MCF 10A (cell line): ENCODE measurements around the gene KIAA1614. TPM values are rescaled to one million over a fixed set of nuclear protein-coding genes. Genes with fewer than 3 reads are reported as not detected.

Source experiments
- BruUV-seq: library from RNA; stranded (reverse); fragments of 400-500 nt; replicated peaks from 2 replicates; lab custom pipeline; 2021; lab: Mats Ljungman, UMichigan
- CTCF ChIA-PET: fragments of 300-600 bp; sonication (Branson Sonifier 250); formaldehyde crosslinking; extraction: SDS; loops from one replicate; lab custom pipeline; 2021; ENCODE audit warnings: antibody characterized with exemption, inconsistent platforms; lab: Yijun Ruan, JAX
- POLR2A ChIA-PET: fragments of 300-600, 350-650 bp; sonication (Branson Sonifier 250); formaldehyde crosslinking; extraction: SDS; loops from one replicate; lab custom pipeline; 2020; ENCODE audit warnings: antibody characterized with exemption, inconsistent platforms; lab: Yijun Ruan, JAX
- DNase-seq: peaks from one replicate; pipeline ENCODE4 v3.0.0-alpha.2; 2018; ENCODE audit not compliant: unreplicated experiment
- H3K27ac Mint-ChIP-seq: one replicate; pipeline ENCODE4 v1.8.0; 2022; ENCODE audit warnings: mild to moderate bottlenecking, low read depth, mixed read lengths; ENCODE audit not compliant: unreplicated experiment
- H3K27me3 Mint-ChIP-seq: one replicate; pipeline ENCODE4 v1.8.0; 2022; ENCODE audit warnings: mixed read lengths; ENCODE audit not compliant: insufficient read depth, unreplicated experiment
- H3K36me3 Mint-ChIP-seq: one replicate; pipeline ENCODE4 v1.8.0; 2022; ENCODE audit warnings: mild to moderate bottlenecking, moderate library complexity, mixed read lengths; ENCODE audit not compliant: insufficient read depth, unreplicated experiment
- H3K4me1 Mint-ChIP-seq: one replicate; pipeline ENCODE4 v1.8.0; 2022; ENCODE audit warnings: mixed read lengths; ENCODE audit not compliant: insufficient read depth, unreplicated experiment
- H3K4me3 Mint-ChIP-seq: one replicate; pipeline ENCODE4 v1.8.0; 2022; ENCODE audit warnings: mild to moderate bottlenecking, moderate library complexity, mixed read lengths; ENCODE audit not compliant: unreplicated experiment
- H3K9me3 Mint-ChIP-seq: one replicate; pipeline ENCODE4 v1.8.0; 2022; ENCODE audit warnings: mixed read lengths; ENCODE audit not compliant: unreplicated experiment
- intact Hi-C: fragments of 100-400 bp; cut with micrococcal nuclease; formaldehyde crosslinking; loops from 2 replicates; pipeline ENCODE4 v1.14.1; 2022
- total RNA-seq: library from RNA; stranded (reverse); gene quantifications from 2 replicates; pipeline ENCODE4 v1.2.3, GENCODE V29; 2022
- TF ChIP-seq, protein P1 (sequence below): fragments of 200-600 bp; IDR thresholded peaks from one replicate; pipeline ENCODE4 v1.8.0; 2022; ENCODE audit warnings: antibody characterized with exemption, mild to moderate bottlenecking; ENCODE audit not compliant: unreplicated experiment

Gene KIAA1614
- total RNA-seq, 1 experiment from 2014 or later, result 1.1 TPM

DNA sequence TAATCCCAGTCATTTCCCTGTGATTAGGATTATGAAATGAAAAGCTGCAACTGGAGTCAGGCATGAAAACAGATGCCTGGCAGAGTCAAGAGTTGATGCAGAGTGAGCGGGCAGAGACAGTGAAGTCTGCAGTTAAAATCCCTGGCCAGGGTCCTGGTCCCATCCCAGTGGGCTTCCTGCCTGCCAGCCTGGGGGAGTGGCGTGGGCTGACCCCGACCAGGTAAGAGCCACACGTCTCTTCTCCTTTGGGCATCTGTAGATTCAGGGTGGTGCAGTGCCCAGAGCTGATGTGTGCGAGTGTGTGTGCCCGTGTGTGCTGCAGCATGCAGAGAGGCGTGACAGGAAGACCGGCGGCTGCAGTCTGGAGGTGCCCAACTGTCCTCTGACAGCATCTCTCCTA, 6.2 kb upstream of the KIAA1614 start:
- H3K4me3 Mint-ChIP-seq, result no peak overlapping the region
- no TSS peak for BruUV-seq
- intact Hi-C loops, result no loop called here
- no peak overlapping the region for H3K27ac Mint-ChIP-seq
- no peaks in the 10 kb centered on the region for H3K4me1 Mint-ChIP-seq
- CTCF ChIA-PET, result interaction anchor here (0.6 to 1.4 kb wide), 5 partner anchors 25 to 348 kb away, joined by 3 to 6 read pairs (median 3); no protein-coding TSS in a partner anchor
- no peak for DNase-seq
- no peaks in the 10 kb centered on the region for H3K27me3 Mint-ChIP-seq
- TF ChIP-seq, protein P1, sequence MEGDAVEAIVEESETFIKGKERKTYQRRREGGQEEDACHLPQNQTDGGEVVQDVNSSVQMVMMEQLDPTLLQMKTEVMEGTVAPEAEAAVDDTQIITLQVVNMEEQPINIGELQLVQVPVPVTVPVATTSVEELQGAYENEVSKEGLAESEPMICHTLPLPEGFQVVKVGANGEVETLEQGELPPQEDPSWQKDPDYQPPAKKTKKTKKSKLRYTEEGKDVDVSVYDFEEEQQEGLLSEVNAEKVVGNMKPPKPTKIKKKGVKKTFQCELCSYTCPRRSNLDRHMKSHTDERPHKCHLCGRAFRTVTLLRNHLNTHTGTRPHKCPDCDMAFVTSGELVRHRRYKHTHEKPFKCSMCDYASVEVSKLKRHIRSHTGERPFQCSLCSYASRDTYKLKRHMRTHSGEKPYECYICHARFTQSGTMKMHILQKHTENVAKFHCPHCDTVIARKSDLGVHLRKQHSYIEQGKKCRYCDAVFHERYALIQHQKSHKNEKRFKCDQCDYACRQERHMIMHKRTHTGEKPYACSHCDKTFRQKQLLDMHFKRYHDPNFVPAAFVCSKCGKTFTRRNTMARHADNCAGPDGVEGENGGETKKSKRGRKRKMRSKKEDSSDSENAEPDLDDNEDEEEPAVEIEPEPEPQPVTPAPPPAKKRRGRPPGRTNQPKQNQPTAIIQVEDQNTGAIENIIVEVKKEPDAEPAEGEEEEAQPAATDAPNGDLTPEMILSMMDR, result no peak
- H3K36me3 Mint-ChIP-seq, result no peaks in the 10 kb centered on the region
- POLR2A ChIA-PET, result no interaction called here
- H3K9me3 Mint-ChIP-seq, result peaks cover 7% of the 10 kb centered on the region

- TF ChIP-seq, protein P1, result no peak
- Mint-ChIP-seq H3K4me3 (no peak overlapping the region), H3K27me3 (no peaks in the 10 kb centered on the region), H3K4me1 (no peaks in the 10 kb centered on the region), H3K36me3 (no peaks in the 10 kb centered on the region), H3K9me3 (peaks cover 7% of the 10 kb centered on the region), H3K27ac (no peak overlapping the region)
- no peak for DNase-seq
- ChIA-PET CTCF (interaction anchor here (0.6 kb wide), 1 partner anchor 371 kb away, joined by 3 read pairs; no protein-coding TSS in a partner anchor), POLR2A (no interaction called here)
- no TSS peak for BruUV-seq
- intact Hi-C loops, result no loop called here
Measured at GRCh38 chr1:180907313-180908055, 5.2 kb upstream of the KIAA1614 start.

- H3K27ac Mint-ChIP-seq, result no peak overlapping the region
- POLR2A ChIA-PET, result interaction anchor here (0.6 kb wide), 1 partner anchor 249 kb away, joined by 3 read pairs; no protein-coding TSS in a partner anchor
- no TSS peak for BruUV-seq
- H3K36me3 Mint-ChIP-seq, result no peaks in the 10 kb centered on the region
- no peaks in the 10 kb centered on the region for H3K4me1 Mint-ChIP-seq
- intact Hi-C loops, result no loop called here
- no peak for DNase-seq
- CTCF ChIA-PET, result no interaction called here
- no peak overlapping the region for H3K4me3 Mint-ChIP-seq
- H3K9me3 Mint-ChIP-seq, result peaks cover 7% of the 10 kb centered on the region
- TF ChIP-seq, protein P1, result no peak
- H3K27me3 Mint-ChIP-seq, result no peaks in the 10 kb centered on the region
Measured at GRCh38 chr1:180908074-180908765, 4.5 kb upstream of the KIAA1614 start.

GRCh38 chr1:180909005-180909414, 3.7 kb upstream of the KIAA1614 start:
- Mint-ChIP-seq H3K36me3 (no peaks in the 10 kb centered on the region), H3K27me3 (no peaks in the 10 kb centered on the region), H3K9me3 (peaks cover 7% of the 10 kb centered on the region), H3K4me3 (no peak overlapping the region), H3K27ac (no peak overlapping the region), H3K4me1 (no peaks in the 10 kb centered on the region)
- no TSS peak for BruUV-seq
- POLR2A ChIA-PET, result no interaction called here
- intact Hi-C loops, result no loop called here
- CTCF ChIA-PET, result interaction anchor here (0.8 kb wide), 1 partner anchor 259 kb away, joined by 3 read pairs; no protein-coding TSS in a partner anchor
- DNase-seq, result no peak
- TF ChIP-seq, protein P1, result no peak
